ENCODE results near the gene MXD3.
"Not testable (repeated sequence)": the region's sequence is repeated elsewhere in the genome, so short reads cannot be mapped to it uniquely, and the experiment has no call there.

MXD3 gene

GRCh38 chr5:177309351-177310191 lies 2.1 kb downstream of the MXD3 start:
- peaks cover 17% of the 10 kb centered on the region for H3K79me2 ChIP-seq (ENCODE audit: insufficient read depth, low read depth)
- no peak overlapping the region; the same call in 1 of the 2 replicates for H3K4me2 ChIP-seq
- H3K9ac ChIP-seq: no peak overlapping the region
- no peak overlapping the region for H2AFZ ChIP-seq (ENCODE audit: low read depth)
- H3K4me3 ChIP-seq (IDR thresholded peaks at IDR 0.05; ENCODE audit: insufficient read depth, low read depth, low read length): no peak overlapping the region
- TF ChIP-seq CTCF (conservative IDR thresholded peaks at IDR 0.05; ENCODE audit: low read depth, low read length): peak; percentile 71
- H4K20me1 ChIP-seq (ENCODE audit: insufficient read depth): no peaks in the 10 kb centered on the region
- H3K27me3 ChIP-seq (ENCODE audit: insufficient read depth, low read depth): no peaks in the 10 kb centered on the region
- H3K4me1 ChIP-seq (ENCODE audit: low read depth, poor library complexity, severe bottlenecking): peaks cover 29% of the 10 kb centered on the region
- no peak overlapping the region for H3K27ac ChIP-seq
- no peaks in the 10 kb centered on the region for H3K36me3 ChIP-seq (ENCODE audit: insufficient read depth)

GRCh38 chr5:177308740-177309139 lies 3.0 kb downstream of the MXD3 start:
- Histone ChIP-seq H4K20me1 (ENCODE audit: insufficient read depth) (no peaks in the 10 kb centered on the region), H3K4me1 (ENCODE audit: low read depth, poor library complexity, severe bottlenecking) (peaks cover 29% of the 10 kb centered on the region)

GRCh38 chr5:177307544-177308363 lies 3.9 kb downstream of the MXD3 start:
- Histone ChIP-seq H3K79me2 (ENCODE audit: insufficient read depth, low read depth) (peaks cover 24% of the 10 kb centered on the region), H4K20me1 (ENCODE audit: insufficient read depth) (no peaks in the 10 kb centered on the region), H3K4me2 (no peak overlapping the region), H3K27ac (no peak overlapping the region), H3K36me3 (ENCODE audit: insufficient read depth) (no peaks in the 10 kb centered on the region), H3K27me3 (ENCODE audit: insufficient read depth, low read depth) (no peaks in the 10 kb centered on the region), H3K4me1 (ENCODE audit: low read depth, poor library complexity, severe bottlenecking) (peaks cover 29% of the 10 kb centered on the region), H3K4me3 (IDR thresholded peaks at IDR 0.05; ENCODE audit: insufficient read depth, low read depth, low read length) (no peak overlapping the region), H3K9ac (no peak overlapping the region), H2AFZ (ENCODE audit: low read depth) (no peak overlapping the region)
- no peak for TF ChIP-seq CTCF (conservative IDR thresholded peaks at IDR 0.05; ENCODE audit: low read depth, low read length)

More at GRCh38 chr5:177308740-177309139, 3.0 kb downstream of the MXD3 start:
- Histone ChIP-seq H3K27me3 (ENCODE audit: insufficient read depth, low read depth) (no peaks in the 10 kb centered on the region), H3K79me2 (ENCODE audit: insufficient read depth, low read depth) (peaks cover 24% of the 10 kb centered on the region), H2AFZ (ENCODE audit: low read depth) (no peak overlapping the region), H3K4me3 (IDR thresholded peaks at IDR 0.05; ENCODE audit: insufficient read depth, low read depth, low read length) (no peak overlapping the region), H3K27ac (no peak overlapping the region), H3K9ac (no peak overlapping the region), H3K4me2 (no peak overlapping the region), H3K36me3 (ENCODE audit: insufficient read depth) (no peaks in the 10 kb centered on the region)
- TF ChIP-seq CTCF (conservative IDR thresholded peaks at IDR 0.05; ENCODE audit: low read depth, low read length): no peak

- Histone ChIP-seq H3K4me1 (ENCODE audit: low read depth, poor library complexity, severe bottlenecking) (peaks cover 34% of the 10 kb centered on the region), H3K4me3 (IDR thresholded peaks at IDR 0.05; ENCODE audit: insufficient read depth, low read depth, low read length) (no peak overlapping the region), H3K27me3 (ENCODE audit: insufficient read depth, low read depth) (no peaks in the 10 kb centered on the region), H4K20me1 (ENCODE audit: insufficient read depth) (no peaks in the 10 kb centered on the region), H2AFZ (ENCODE audit: low read depth) (no peak overlapping the region), H3K36me3 (ENCODE audit: insufficient read depth) (no peaks in the 10 kb centered on the region), H3K79me2 (ENCODE audit: insufficient read depth, low read depth) (peaks cover 24% of the 10 kb centered on the region), H3K4me2 (no peak overlapping the region), H3K9ac (no peak overlapping the region), H3K27ac (no peak overlapping the region)
- TF ChIP-seq CTCF (conservative IDR thresholded peaks at IDR 0.05; ENCODE audit: low read depth, low read length): no peak
These were observed 4.8 kb downstream of the MXD3 start for GRCh38 chr5:177306674-177307543.

GRCh38 chr5:177306103-177306640 lies 5.5 kb downstream of the MXD3 start:
- H3K36me3 ChIP-seq (ENCODE audit: insufficient read depth); H3K4me2 ChIP-seq; H3K4me3 ChIP-seq (IDR thresholded peaks at IDR 0.05; ENCODE audit: insufficient read depth, low read depth, low read length); H3K27me3 ChIP-seq (ENCODE audit: insufficient read depth, low read depth); H3K27ac ChIP-seq; H4K20me1 ChIP-seq (ENCODE audit: insufficient read depth); H3K9ac ChIP-seq; H2AFZ ChIP-seq (ENCODE audit: low read depth): not testable (repeated sequence)
- Histone ChIP-seq H3K4me1 (ENCODE audit: low read depth, poor library complexity, severe bottlenecking) (peaks cover 42% of the 10 kb centered on the region), H3K79me2 (ENCODE audit: insufficient read depth, low read depth) (peaks cover 24% of the 10 kb centered on the region)

All from KMS-11 (cell line).